HG03045 (cell line): ENCODE data around the gene TCF7L2.

Source experiments
- ATAC-seq: cut with Tn5 transposase; IDR thresholded peaks from one replicate; pipeline ENCODE4 v1.9.1; 2021; ENCODE audit warnings: mild to moderate bottlenecking, moderate library complexity; ENCODE audit not compliant: unreplicated experiment

The TCF7L2 gene

GRCh38 chr10:113214331-113214730, 264.3 kb downstream of the TCF7L2 start:
- no peak for ATAC-seq

- no peak for ATAC-seq
These were observed 266.1 kb downstream of the TCF7L2 start for GRCh38 chr10:113216102-113216501.
